HCT116 (cell line): ENCODE measurements around the gene CCDC107. TPM values are rescaled to one million over a fixed set of nuclear protein-coding genes. Genes with fewer than 3 reads are reported as not detected.

Source experiments
- ATAC-seq: fragments of 200-7000 bp; cut with Tn5 transposase; 2 replicates; pipeline ENCODE4 v1.9.1; 2020; ENCODE audit warnings: mild to moderate bottlenecking, moderate library complexity
- BruUV-seq: library from RNA; stranded (reverse); fragments of 400-500 nt; replicated peaks from 2 replicates; lab custom pipeline; 2021; lab: Mats Ljungman, UMichigan
- CTCF ChIA-PET: fragments of 300-600 bp; sonication (Branson Sonifier 250); formaldehyde crosslinking; loops from one replicate; lab custom pipeline; 2021; ENCODE audit warnings: antibody characterized with exemption; lab: Charles Lee
- POLR2A ChIA-PET: fragments of 300-600, 350-600 bp; sonication (Branson Sonifier 250); formaldehyde crosslinking; loops from one replicate; lab custom pipeline; 2021; ENCODE audit warnings: antibody characterized with exemption; lab: Charles Lee
- RAD21 ChIA-PET, 2 experiments: fragments of 300-600 bp; sonication (Branson Sonifier 250); formaldehyde crosslinking; loops; one replicate each; lab custom pipeline; 2023; ENCODE audit warnings: low total read pairs in 2 of 2; ENCODE audit not compliant: uncharacterized antibody in 2 of 2, unreplicated experiment in 2 of 2, low non-redundant PET in 1 of 2; lab: Charles Lee
- DNase-seq: peaks from one replicate; pipeline ENCODE4 v3.0.0-alpha.2; 2010; ENCODE audit warnings: low read depth, low spot score
- H2AFZ ChIP-seq: fragments of 200-600 bp; shearing (Covaris generic), sonication (generic); 2 replicates; pipeline ENCODE4 v1.6.1; 2017; ENCODE audit warnings: low read depth, mixed run types, mixed read lengths, antibody characterized with exemption, low read length; ENCODE audit not compliant: poor library complexity, severe bottlenecking
- H3K27ac ChIP-seq: 2 replicates; pipeline ENCODE4 v1.5.1; 2012; ENCODE audit warnings: low read depth, low read length
- H3K27me3 ChIP-seq: fragments of 200-600 bp; sonication (generic); 2 replicates; pipeline ENCODE4 v1.6.1; 2016; ENCODE audit warnings: mixed run types, low read length, mixed read lengths; ENCODE audit not compliant: insufficient read depth
- H3K36me3 ChIP-seq, 2 experiments: fragments of 200-500 bp in 1 of 2; fragments of 200-600 bp in 1 of 2; sonication (Bioruptor generic) in 1 of 2; sonication (generic) in 1 of 2; 2 replicates each; pipeline versions ENCODE4 v1.5.1 to v1.6.1; 2014 to 2016; ENCODE audit warnings: low read length in 2 of 2, inconsistent platforms in 1 of 2, mixed read lengths in 1 of 2, mixed run types in 1 of 2; ENCODE audit not compliant: insufficient read depth in 2 of 2, control insufficient read depth in 1 of 2
- H3K4me1 ChIP-seq, 2 experiments: fragments of 200-600 bp in 1 of 2; sonication (generic) in 1 of 2; 2 replicates each; pipeline versions ENCODE4 v1.5.1 to v1.6.1; 2012 to 2017; ENCODE audit warnings: low read length in 2 of 2, inconsistent platforms in 1 of 2, mild to moderate bottlenecking in 1 of 2, mixed read lengths in 1 of 2, mixed run types in 1 of 2, moderate library complexity in 1 of 2; ENCODE audit not compliant: insufficient read depth in 2 of 2, control insufficient read depth in 1 of 2
- H3K4me2 ChIP-seq: fragments of 200-600 bp; sonication (generic); 2 replicates; pipeline ENCODE4 v1.6.1; 2017; ENCODE audit warnings: mixed run types, low read length, mixed read lengths
- H3K4me3 ChIP-seq, 2 experiments: fragments of 200-600 bp in 1 of 2; sonication (generic) in 1 of 2; replicated peaks in 1 of 2; 2 replicates each; pipeline ENCODE4 v1.5.1; 2011 to 2016; ENCODE audit warnings: low read length in 2 of 2, control low read depth in 1 of 2, low read depth in 1 of 2, mild to moderate bottlenecking in 1 of 2, mixed read lengths in 1 of 2, mixed run types in 1 of 2
- H3K79me2 ChIP-seq: fragments of 200-600 bp; sonication (generic); 2 replicates; pipeline ENCODE4 v1.6.1; 2017; ENCODE audit warnings: mild to moderate bottlenecking, mixed run types, low read length, moderate library complexity, mixed read lengths; ENCODE audit not compliant: insufficient read depth
- H3K9ac ChIP-seq: fragments of 200-600 bp; sonication (generic); 2 replicates; pipeline ENCODE4 v1.6.1; 2016; ENCODE audit warnings: low read length, mixed read lengths
- H3K9me2 ChIP-seq: fragments of 200-600 bp; sonication (generic), shearing (Covaris generic); 2 replicates; pipeline ENCODE4 v1.6.1; 2017; ENCODE audit warnings: mixed run types, mild to moderate bottlenecking, moderate library complexity; ENCODE audit not compliant: insufficient read depth
- H3K9me3 ChIP-seq, 2 experiments: fragments of 200-500 bp in 1 of 2; fragments of 200-600 bp in 1 of 2; sonication (Bioruptor generic) in 1 of 2; sonication (generic) in 1 of 2; 2 replicates each; pipeline ENCODE4 v1.6.1; 2014 to 2017; ENCODE audit warnings: low read length in 2 of 2, mixed read lengths in 2 of 2, inconsistent platforms in 1 of 2, low read depth in 1 of 2, mild to moderate bottlenecking in 1 of 2, mixed run types in 1 of 2, moderate library complexity in 1 of 2; ENCODE audit not compliant: control insufficient read depth in 1 of 2, insufficient read depth in 1 of 2
- H4K20me1 ChIP-seq: fragments of 200-600 bp; sonication (generic), shearing (Covaris generic); 2 replicates; pipeline ENCODE4 v1.6.1; 2017; ENCODE audit warnings: mixed run types, mild to moderate bottlenecking, moderate library complexity; ENCODE audit not compliant: insufficient read depth
- FOSL1 ChIP-seq: IDR thresholded peaks from 2 replicates; pipeline ENCODE4 v1.6.1; 2012; ENCODE audit warnings: low read depth
- POLR2AphosphoS5 ChIP-seq: IDR thresholded peaks from 2 replicates; pipeline ENCODE4 v1.6.1; 2011; ENCODE audit warnings: mild to moderate bottlenecking, low read depth, low read length, moderate library complexity
- RAD21 ChIP-seq: IDR thresholded peaks from 2 replicates; pipeline ENCODE4 v1.6.1; 2012; ENCODE audit warnings: low read depth, mild to moderate bottlenecking
- SIN3A ChIP-seq: IDR thresholded peaks from 2 replicates; pipeline ENCODE4 v1.6.1; 2012; ENCODE audit warnings: low read depth
- SRF ChIP-seq: IDR thresholded peaks from 2 replicates; pipeline ENCODE4 v1.6.1; 2012; ENCODE audit warnings: low read depth
- ZFX ChIP-seq: fragments of 450-650 bp; IDR thresholded peaks from 2 replicates; pipeline ENCODE4 v1.6.1; 2017
- ZNF274 ChIP-seq: fragments of 200-500 bp; sonication (Bioruptor generic); IDR thresholded peaks from 2 replicates; pipeline ENCODE4 v1.6.1; 2014; ENCODE audit warnings: mild to moderate bottlenecking, low read depth, low read length, inconsistent platforms
- intact Hi-C: fragments of 100-400 bp; cut with micrococcal nuclease; formaldehyde crosslinking; loops from 2 replicates; pipeline ENCODE4 v1.10.0; 2022
- total RNA-seq: library from RNA; stranded (reverse); gene quantifications from one replicate; pipeline ENCODE4 v1.2.1, GENCODE V29; 2021; ENCODE audit not compliant: unreplicated experiment
- TF ChIP-seq, protein P1 (sequence below): IDR thresholded peaks from 2 replicates; pipeline ENCODE4 v1.6.1; 2012

Gene CCDC107
- total RNA-seq, 1 experiment from 2014 or later = 11.1 TPM

DNA sequence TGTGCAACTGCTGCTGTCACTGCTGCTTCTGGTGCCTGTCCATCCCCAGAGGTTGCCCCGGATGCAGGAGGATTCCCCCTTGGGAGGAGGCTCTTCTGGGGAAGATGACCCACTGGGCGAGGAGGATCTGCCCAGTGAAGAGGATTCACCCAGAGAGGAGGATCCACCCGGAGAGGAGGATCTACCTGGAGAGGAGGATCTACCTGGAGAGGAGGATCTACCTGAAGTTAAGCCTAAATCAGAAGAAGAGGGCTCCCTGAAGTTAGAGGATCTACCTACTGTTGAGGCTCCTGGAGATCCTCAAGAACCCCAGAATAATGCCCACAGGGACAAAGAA, 15.9 kb downstream of the CCDC107 start:
- no peaks in the 10 kb centered on the region for H3K9me3 ChIP-seq
- H3K4me3 ChIP-seq = no peak overlapping the region
- ChIA-PET RAD21 (no interaction called here), POLR2A (no interaction called here), CTCF (interaction anchor here (1.2 kb wide), 1 partner anchor 23 kb away, joined by 4 read pairs; no protein-coding TSS in a partner anchor)
- intact Hi-C loops = no loop called here
- BruUV-seq = no TSS peak
- no peak overlapping the region for H3K9ac ChIP-seq
- no peak overlapping the region for H3K27ac ChIP-seq
- H3K79me2 ChIP-seq = no peaks in the 10 kb centered on the region
- no peaks in the 10 kb centered on the region for H3K9me2 ChIP-seq
- peak overlapping the region; percentile 42 for H3K4me2 ChIP-seq
- peaks cover 10 to 22% of the 10 kb centered on the region in 2 experiments; a peak in 3 of 4 replicates for H3K4me1 ChIP-seq
- H3K36me3 ChIP-seq = no peaks in the 10 kb centered on the region
- no peaks in the 10 kb centered on the region for H4K20me1 ChIP-seq
- H2AFZ ChIP-seq = no peak overlapping the region
- DNase-seq (no peak), ATAC-seq (no peak)
- no peaks in the 10 kb centered on the region for H3K27me3 ChIP-seq
- TF ChIP-seq POLR2AphosphoS5 = no peak
- TF ChIP-seq, all 23 proteins: peak for 0

GRCh38 chr9:35675204-35675603, 17.1 kb downstream of the CCDC107 start:
- POLR2A ChIA-PET = no interaction called here
- ATAC-seq = no peak
- Histone ChIP-seq H3K9me2 (no peaks in the 10 kb centered on the region), H3K79me2 (no peaks in the 10 kb centered on the region), H3K9ac (no peak overlapping the region), H2AFZ (no peak overlapping the region), H3K27me3 (no peaks in the 10 kb centered on the region), H3K4me3 (no peak overlapping the region), H3K4me1 (peaks cover 0 to 11% of the 10 kb centered on the region in 2 experiments; a peak in 2 of 4 replicates), H3K4me2 (no peak overlapping the region), H3K36me3 (no peaks in the 10 kb centered on the region), H3K27ac (no peak overlapping the region), H3K9me3 (no peaks in the 10 kb centered on the region), H4K20me1 (no peaks in the 10 kb centered on the region)
- RAD21 ChIA-PET = no interaction called here
- TF ChIP-seq, protein P1, sequence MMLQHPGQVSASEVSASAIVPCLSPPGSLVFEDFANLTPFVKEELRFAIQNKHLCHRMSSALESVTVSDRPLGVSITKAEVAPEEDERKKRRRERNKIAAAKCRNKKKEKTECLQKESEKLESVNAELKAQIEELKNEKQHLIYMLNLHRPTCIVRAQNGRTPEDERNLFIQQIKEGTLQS = no peak
- TF ChIP-seq SRF (no peak), RAD21 (no peak), SIN3A (no peak), FOSL1 (no peak), ZNF274 (no peak), ZFX (no peak)
- BruUV-seq = no TSS peak
- no peak for DNase-seq
- intact Hi-C loops = no loop called here
- CTCF ChIA-PET = no interaction called here
